ENCODE data around the gene DYNC2LI1. TPM values are rescaled to one million over a fixed set of nuclear protein-coding genes. Genes with fewer than 3 reads are reported as not detected.

The DYNC2LI1 gene
- total RNA-seq, 1 donor from 2014 or later = 6.7 TPM

Other genes with a start within 250 kb of the DYNC2LI1 start
- 10.5 TPM for gene THADA, start 178.0 kb upstream of the DYNC2LI1 start, total RNA-seq
- gene PLEKHH2, start 136.8 kb upstream of the DYNC2LI1 start, total RNA-seq = 1.1 TPM
- gene C1GALT1C1L, start 97.6 kb upstream of the DYNC2LI1 start, total RNA-seq = 0.62 TPM
- gene ABCG5, start 64.8 kb downstream of the DYNC2LI1 start, total RNA-seq = not detected
- gene ABCG8, start 64.9 kb downstream of the DYNC2LI1 start, total RNA-seq = 0.32 TPM
- gene LRPPRC, start 221.9 kb downstream of the DYNC2LI1 start, total RNA-seq = 83.9 TPM

Measured in Right ventricle myocardium inferior (tissue), 1 donor.